Nephron (organoid): ENCODE results near the gene KLK11.

Experiments used
- H3K27ac Mint-ChIP-seq, 3 experiments: 2 replicates each; pipeline ENCODE4 v1.8.0; 2020; ENCODE audit warnings: mixed read lengths in 3 of 3, mild to moderate bottlenecking in 2 of 3, moderate library complexity in 1 of 3
- H3K27me3 Mint-ChIP-seq: 2 replicates; pipeline ENCODE4 v1.8.0; 2021; ENCODE audit warnings: low read depth, mild to moderate bottlenecking, moderate library complexity, mixed read lengths
- H3K36me3 Mint-ChIP-seq: 2 replicates; pipeline ENCODE4 v1.8.0; 2020; ENCODE audit warnings: low read depth, mixed read lengths
- H3K4me1 Mint-ChIP-seq: 2 replicates; pipeline ENCODE4 v1.8.0; 2020; ENCODE audit warnings: mixed read lengths
- H3K4me3 Mint-ChIP-seq, 3 experiments: 2 replicates each; pipeline ENCODE4 v1.8.0; 2020; ENCODE audit warnings: mild to moderate bottlenecking in 3 of 3, mixed read lengths in 3 of 3, moderate library complexity in 2 of 3
- H3K9me3 Mint-ChIP-seq: 2 replicates; pipeline ENCODE4 v1.8.0; 2020; ENCODE audit warnings: mixed read lengths
- CTCF ChIP-seq, 3 experiments: fragments of 200-600 bp; sonication (generic); IDR thresholded peaks; one replicate each; pipeline ENCODE4 v1.5.0; 2021; ENCODE audit warnings: antibody characterized with exemption in 3 of 3; ENCODE audit not compliant: unreplicated experiment in 3 of 3

KLK11 gene

DNA sequence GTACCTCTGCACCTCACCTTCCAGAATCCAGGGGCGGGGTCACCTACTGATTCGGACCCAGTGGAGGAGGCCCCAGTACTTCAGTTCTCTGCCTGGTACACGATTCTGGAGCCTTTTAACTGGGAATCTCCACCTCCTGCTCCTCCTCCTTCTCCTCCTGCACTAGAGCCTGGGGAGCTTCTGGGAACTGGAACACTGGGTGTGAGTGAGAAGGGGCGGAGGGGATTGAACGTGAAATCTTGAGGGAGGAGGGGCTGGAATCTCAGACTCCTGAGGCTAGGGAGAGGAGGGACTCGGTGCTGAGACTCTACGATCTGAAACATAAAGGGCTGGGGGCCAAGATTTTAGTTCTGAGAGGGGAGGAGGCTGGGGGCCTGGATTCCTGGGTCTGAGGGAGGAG lies 24.9 kb downstream of the KLK11 start, which contains the start of gene KLK8:
TSS of gene KLK8 (minus strand) at position 90 of the 400 bp plus-strand sequence. CDS start 437 bp downstream, outside the sequence.
- Mint-ChIP-seq H3K4me1 (peaks cover 13% of the 10 kb centered on the region), H3K27me3 (peaks cover 29% of the 10 kb centered on the region), H3K27ac (peak within 1 kb of the TSS; percentile 53 to 76 (median 66)), H3K4me3 (peak within 1 kb of the TSS; percentile 21 to 63 (median 60)), H3K36me3 (no peaks in the 10 kb centered on the region), H3K9me3 (no peaks in the 10 kb centered on the region)
- TF ChIP-seq CTCF (IDR thresholded peaks at IDR 0.05; ENCODE audit: unreplicated experiment in 3 of 3) = no peak

- no peak for TF ChIP-seq CTCF (IDR thresholded peaks at IDR 0.05; ENCODE audit: unreplicated experiment in 3 of 3)
- Mint-ChIP-seq H3K36me3 (no peaks in the 10 kb centered on the region), H3K27ac (peak overlapping the region in 2 of 3 experiments; percentile 66 to 76), H3K9me3 (no peaks in the 10 kb centered on the region), H3K27me3 (peaks cover 30% of the 10 kb centered on the region), H3K4me1 (peaks cover 13% of the 10 kb centered on the region), H3K4me3 (peak overlapping the region in 1 of 3 experiments; percentile 29)
Measured at GRCh38 chr19:51000981-51001380, 25.4 kb downstream of the KLK11 start.

DNA sequence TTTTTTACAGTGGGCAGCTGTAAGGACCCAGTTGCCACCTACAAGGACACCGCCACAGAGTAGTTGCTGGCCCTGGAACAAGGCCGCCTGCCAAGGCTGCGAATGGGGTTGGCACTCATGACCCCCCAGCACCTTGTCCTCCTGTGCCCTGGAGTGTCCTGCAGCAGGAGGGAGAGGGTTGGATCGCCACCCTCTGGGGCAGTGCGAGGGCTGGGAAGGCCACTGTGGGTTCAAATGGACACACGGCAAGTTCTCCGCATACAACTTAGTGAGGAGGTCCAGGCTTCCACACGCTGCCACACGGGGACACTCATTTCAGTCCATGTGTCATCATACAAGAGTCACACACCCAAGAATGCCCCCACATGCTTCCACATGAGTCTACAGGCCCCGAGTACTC lies 26.0 kb downstream of the KLK11 start:
- Mint-ChIP-seq H3K9me3 (no peaks in the 10 kb centered on the region), H3K4me1 (peaks cover 13% of the 10 kb centered on the region), H3K36me3 (no peaks in the 10 kb centered on the region), H3K27me3 (peaks cover 30% of the 10 kb centered on the region), H3K4me3 (no peak overlapping the region), H3K27ac (no peak overlapping the region)
- TF ChIP-seq CTCF (IDR thresholded peaks at IDR 0.05; ENCODE audit: unreplicated experiment in 3 of 3) = no peak

GRCh38 chr19:50998686-50999085 lies 27.7 kb downstream of the KLK11 start:
- Mint-ChIP-seq H3K27me3 (peaks cover 24% of the 10 kb centered on the region), H3K9me3 (no peaks in the 10 kb centered on the region), H3K36me3 (no peaks in the 10 kb centered on the region), H3K4me3 (no peak overlapping the region), H3K27ac (no peak overlapping the region), H3K4me1 (peaks cover 13% of the 10 kb centered on the region)
- no peak for TF ChIP-seq CTCF (IDR thresholded peaks at IDR 0.05; ENCODE audit: unreplicated experiment in 3 of 3)

- no peak for TF ChIP-seq CTCF (IDR thresholded peaks at IDR 0.05; ENCODE audit: unreplicated experiment in 3 of 3)
- Mint-ChIP-seq H3K9me3 (no peaks in the 10 kb centered on the region), H3K36me3 (no peaks in the 10 kb centered on the region), H3K27me3 (peaks cover 24% of the 10 kb centered on the region), H3K4me3 (no peak overlapping the region), H3K4me1 (peaks cover 13% of the 10 kb centered on the region), H3K27ac (no peak overlapping the region)
Measured at GRCh38 chr19:50998061-50998460, 28.4 kb downstream of the KLK11 start.

- H3K9me3 Mint-ChIP-seq = no peaks in the 10 kb centered on the region
- no peak overlapping the region for H3K27ac Mint-ChIP-seq
- H3K4me1 Mint-ChIP-seq = no peaks in the 10 kb centered on the region
- H3K27me3 Mint-ChIP-seq = peaks cover 38% of the 10 kb centered on the region
- no peak overlapping the region for H3K4me3 Mint-ChIP-seq
- no peaks in the 10 kb centered on the region for H3K36me3 Mint-ChIP-seq
- TF ChIP-seq CTCF (IDR thresholded peaks at IDR 0.05; ENCODE audit: unreplicated experiment in 3 of 3) = no peak
Measured at GRCh38 chr19:50994129-50994528, 32.3 kb downstream of the KLK11 start.
